ENCODE results near the gene SCAMP5.

DNA sequence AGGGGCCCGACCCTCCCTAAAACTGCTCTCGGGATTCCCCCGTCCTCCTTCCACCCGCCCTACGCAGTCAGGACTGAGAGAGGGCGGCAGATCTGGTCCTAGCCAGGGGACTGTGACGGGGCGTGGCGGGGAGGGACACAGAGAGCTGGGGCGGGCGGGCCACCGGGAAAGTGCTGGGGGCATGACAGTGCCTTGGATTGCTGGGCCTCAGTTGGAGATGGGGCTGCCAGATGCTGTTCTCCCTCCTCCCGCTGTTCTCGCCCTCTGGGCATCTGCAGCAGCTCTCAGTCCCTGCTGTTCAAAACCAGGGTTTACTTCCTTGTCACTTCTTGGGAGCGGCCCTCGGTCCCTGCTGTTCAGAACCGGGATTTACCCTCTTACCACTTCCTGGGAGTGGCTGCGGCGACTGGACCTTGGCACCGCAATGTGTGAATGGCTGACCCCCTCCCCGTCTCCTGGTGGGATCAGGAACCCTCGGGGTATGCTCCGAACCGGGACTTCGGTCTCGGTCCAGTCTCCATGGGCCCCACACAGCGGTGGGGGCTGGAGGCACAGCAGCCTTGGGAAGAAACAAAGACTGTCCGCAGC, 36.9 kb upstream of the SCAMP5 start:
- no peak for TF ChIP-seq SUZ12 (IDR thresholded peaks at IDR 0.05)
- no peak for TF ChIP-seq FOXM1 (IDR thresholded peaks at IDR 0.05; ENCODE audit: borderline replicate concordance)
- TF ChIP-seq HDGF (IDR thresholded peaks at IDR 0.05; ENCODE audit: borderline replicate concordance): no peak
- TF ChIP-seq FOXK2 (IDR thresholded peaks at IDR 0.05): no peak
- TF ChIP-seq BHLHE40 (IDR thresholded peaks at IDR 0.05; ENCODE audit: borderline replicate concordance): no peak
